A549 (cell line): ENCODE results near the gene POLE3.

Experiments used
- EP300 ChIP-seq, 2 experiments: fragments of >200 bp; sonication (Bioruptor Twin); formaldehyde crosslinking; IDR thresholded peaks; 2 replicates in 1 of 2; 3 replicates in 1 of 2; pipeline ENCODE4 v1.6.1; 2016 to 2017
- FOXS1 ChIP-seq: fragments of 250-450 bp; sonication (Bioruptor Pico); IDR thresholded peaks from 2 replicates; pipeline ENCODE4 v1.5.0; 2020; ENCODE audit warnings: mild to moderate bottlenecking, moderate library complexity
- GATA3 ChIP-seq: IDR thresholded peaks from 2 replicates; pipeline ENCODE4 v1.6.1; 2012; ENCODE audit warnings: borderline replicate concordance
- MAZ ChIP-seq: fragments of 150-350 bp; IDR thresholded peaks from 2 replicates; pipeline ENCODE4 v1.6.1; 2014; ENCODE audit warnings: antibody characterized with exemption, low read depth, low read length, borderline replicate concordance
- NFE2L2 ChIP-seq: fragments of 150-350 bp; conservative IDR thresholded peaks from 2 replicates; pipeline ENCODE4 v1.6.1; 2014; ENCODE audit warnings: low read length
- POLR2A ChIP-seq: IDR thresholded peaks from 2 replicates; pipeline ENCODE4 v1.6.1; 2012; ENCODE audit warnings: mild to moderate bottlenecking, low read length
- RAD21 ChIP-seq, 2 experiments: fragments of >200 bp in 1 of 2; sonication (Bioruptor Twin) in 1 of 2; formaldehyde crosslinking in 1 of 2; IDR thresholded peaks in 1 of 2; conservative IDR thresholded peaks in 1 of 2; 2 replicates in 1 of 2; 3 replicates in 1 of 2; pipeline ENCODE4 v1.6.1; 2012 to 2018; ENCODE audit warnings: inconsistent platforms in 1 of 2
- RNF2 ChIP-seq: fragments of 200-600 bp; sonication (generic); IDR thresholded peaks from 2 replicates; pipeline ENCODE4 v1.6.1; 2016; ENCODE audit warnings: low read depth, mild to moderate bottlenecking, antibody characterized with exemption, moderate library complexity, borderline replicate concordance
- TF ChIP-seq, protein P1 (sequence below): fragments of >200 bp; sonication (Bioruptor Twin); formaldehyde crosslinking; IDR thresholded peaks from 3 replicates; pipeline ENCODE4 v1.5.1; 2016
- TF ChIP-seq, protein P2 (sequence below): IDR thresholded peaks from 2 replicates; pipeline ENCODE4 v1.6.1; 2012

GRCh38 chr9:113444736-113445135 is 34.3 kb upstream of the POLE3 start:
- TF ChIP-seq POLR2A (no peak), GATA3 (no peak), MAZ (no peak), RAD21 (conservative IDR thresholded peaks at IDR 0.05 in 1 of 2, IDR thresholded peaks at IDR 0.05 in 1 of 2) (no peak), NFE2L2 (no peak), FOXS1 (no peak), RNF2 (no peak), EP300 (IDR thresholded peaks at IDR 0.05) (no peak)
- TF ChIP-seq, protein P1, sequence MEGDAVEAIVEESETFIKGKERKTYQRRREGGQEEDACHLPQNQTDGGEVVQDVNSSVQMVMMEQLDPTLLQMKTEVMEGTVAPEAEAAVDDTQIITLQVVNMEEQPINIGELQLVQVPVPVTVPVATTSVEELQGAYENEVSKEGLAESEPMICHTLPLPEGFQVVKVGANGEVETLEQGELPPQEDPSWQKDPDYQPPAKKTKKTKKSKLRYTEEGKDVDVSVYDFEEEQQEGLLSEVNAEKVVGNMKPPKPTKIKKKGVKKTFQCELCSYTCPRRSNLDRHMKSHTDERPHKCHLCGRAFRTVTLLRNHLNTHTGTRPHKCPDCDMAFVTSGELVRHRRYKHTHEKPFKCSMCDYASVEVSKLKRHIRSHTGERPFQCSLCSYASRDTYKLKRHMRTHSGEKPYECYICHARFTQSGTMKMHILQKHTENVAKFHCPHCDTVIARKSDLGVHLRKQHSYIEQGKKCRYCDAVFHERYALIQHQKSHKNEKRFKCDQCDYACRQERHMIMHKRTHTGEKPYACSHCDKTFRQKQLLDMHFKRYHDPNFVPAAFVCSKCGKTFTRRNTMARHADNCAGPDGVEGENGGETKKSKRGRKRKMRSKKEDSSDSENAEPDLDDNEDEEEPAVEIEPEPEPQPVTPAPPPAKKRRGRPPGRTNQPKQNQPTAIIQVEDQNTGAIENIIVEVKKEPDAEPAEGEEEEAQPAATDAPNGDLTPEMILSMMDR, result no peak
- TF ChIP-seq, protein P2, sequence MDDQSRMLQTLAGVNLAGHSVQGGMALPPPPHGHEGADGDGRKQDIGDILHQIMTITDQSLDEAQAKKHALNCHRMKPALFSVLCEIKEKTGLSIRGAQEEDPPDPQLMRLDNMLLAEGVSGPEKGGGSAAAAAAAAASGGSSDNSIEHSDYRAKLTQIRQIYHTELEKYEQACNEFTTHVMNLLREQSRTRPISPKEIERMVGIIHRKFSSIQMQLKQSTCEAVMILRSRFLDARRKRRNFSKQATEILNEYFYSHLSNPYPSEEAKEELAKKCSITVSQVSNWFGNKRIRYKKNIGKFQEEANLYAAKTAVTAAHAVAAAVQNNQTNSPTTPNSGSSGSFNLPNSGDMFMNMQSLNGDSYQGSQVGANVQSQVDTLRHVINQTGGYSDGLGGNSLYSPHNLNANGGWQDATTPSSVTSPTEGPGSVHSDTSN, result no peak
